NCI-H446 (cell line): ENCODE data around the gene AGBL5.
A peak's percentile ranks its signal among the peaks of the same experiment; 100 is the strongest.
"Not testable (repeated sequence)": the region's sequence is repeated elsewhere in the genome, so short reads cannot be mapped to it uniquely, and the experiment has no call there.

ENCODE experiments used
- DNase-seq, 2 experiments: peaks; one replicate each; lab custom pipeline; 2025; lab: John Stamatoyannopoulos, UW

Gene AGBL5

GRCh38 chr2:27051902-27052645 is 606 bp downstream of the AGBL5 start:
- DNase-seq = no peak

GRCh38 chr2:27053321-27053720 is 1.9 kb downstream of the AGBL5 start:
- DNase-seq = no peak

DNA sequence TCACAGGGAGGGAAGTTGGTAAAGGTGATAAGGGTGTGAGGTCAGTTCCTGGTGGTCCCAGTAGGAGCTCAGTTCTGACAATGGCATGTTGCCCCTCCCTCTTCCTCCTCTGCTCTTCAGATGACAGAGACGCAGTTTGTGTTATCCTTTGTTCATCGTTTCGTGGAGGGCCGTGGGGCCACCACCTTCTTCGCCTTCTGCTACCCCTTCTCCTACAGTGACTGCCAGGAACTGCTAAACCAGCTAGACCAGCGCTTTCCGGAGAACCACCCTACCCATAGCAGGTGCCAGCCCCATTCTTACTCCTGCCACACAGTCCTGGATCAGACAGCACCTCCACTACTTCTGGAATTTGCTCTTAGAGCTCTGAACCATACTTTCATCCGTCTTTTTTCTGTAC is 2.3 kb downstream of the AGBL5 start:
- DNase-seq = no peak

- DNase-seq = no peak
Observed at GRCh38 chr2:27054721-27055120, 3.3 kb downstream of the AGBL5 start.

GRCh38 chr2:27057184-27057583 is 5.7 kb downstream of the AGBL5 start:
- no peak for DNase-seq

GRCh38 chr2:27058210-27058609 is 6.7 kb downstream of the AGBL5 start:
- no peak for DNase-seq

DNA sequence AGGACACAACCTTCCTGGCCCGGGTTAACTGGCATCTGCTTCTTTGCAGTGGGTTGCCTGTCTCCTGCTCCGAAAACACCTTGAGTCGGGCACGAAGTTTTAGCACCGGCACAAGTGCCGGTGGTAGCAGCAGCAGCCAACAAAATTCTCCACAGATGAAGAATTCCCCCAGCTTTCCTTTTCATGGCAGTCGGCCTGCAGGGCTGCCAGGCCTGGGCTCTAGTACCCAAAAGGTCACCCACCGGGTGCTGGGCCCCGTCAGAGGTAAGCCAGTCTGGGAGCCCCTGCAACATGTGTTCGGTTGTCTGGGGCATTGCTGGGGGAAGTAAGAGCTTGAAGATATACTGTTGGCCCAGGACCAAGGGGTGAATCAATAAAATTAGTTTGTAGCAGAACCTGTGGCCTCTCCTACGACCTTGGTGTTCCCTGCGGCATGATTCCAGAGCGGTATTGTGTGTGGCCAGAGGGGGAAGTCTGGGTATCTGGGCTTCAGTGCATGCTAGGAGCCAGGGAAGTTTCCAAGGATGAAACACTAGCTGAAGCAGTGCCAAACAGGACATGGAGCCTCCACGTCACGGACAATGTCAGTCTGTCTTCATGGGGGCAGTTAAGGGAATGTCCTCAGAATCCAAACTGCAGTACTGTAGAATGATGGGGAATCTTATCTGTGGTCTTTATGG is 7.8 kb downstream of the AGBL5 start:
- no peak for DNase-seq

- no peak for DNase-seq
Observed at GRCh38 chr2:27060323-27060722, 8.9 kb downstream of the AGBL5 start.

DNA sequence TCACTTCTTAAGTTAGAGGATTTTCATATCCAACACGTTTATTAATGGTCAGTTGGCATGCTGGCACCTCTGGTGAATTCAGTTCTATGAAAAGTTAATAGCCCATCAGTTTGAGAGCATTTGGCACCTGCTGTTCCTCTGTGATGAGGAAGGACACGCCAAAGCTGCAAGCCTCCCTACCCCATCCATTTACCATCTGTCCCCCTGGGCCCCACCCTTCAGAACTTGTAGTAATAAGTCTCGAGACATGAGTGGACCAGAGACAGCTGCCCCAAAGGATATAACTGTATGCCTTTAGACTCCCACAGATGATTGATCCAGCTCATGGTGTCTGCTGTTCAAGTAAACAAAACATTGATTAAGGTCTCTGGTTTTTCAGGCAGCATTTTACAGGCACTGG is 13.7 kb downstream of the AGBL5 start:
- no peak for DNase-seq

DNA sequence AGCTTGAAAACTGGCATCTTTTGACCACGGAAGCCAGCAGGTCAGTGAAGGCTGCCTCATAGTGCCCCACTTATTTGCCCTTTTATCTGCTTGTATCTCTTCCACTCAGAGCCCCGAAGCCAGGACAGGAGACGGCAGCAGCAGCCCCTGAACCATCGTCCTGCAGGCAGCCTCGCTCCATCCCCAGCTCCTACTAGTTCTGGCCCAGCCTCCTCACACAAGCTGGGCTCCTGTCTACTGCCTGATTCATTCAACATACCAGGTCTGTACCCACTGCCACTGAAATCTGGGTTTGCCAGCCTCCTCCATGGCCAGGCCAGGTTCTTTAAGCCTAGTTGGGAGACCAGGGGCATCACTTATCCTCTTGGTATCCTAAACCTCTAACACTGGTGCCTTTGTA is 15.9 kb downstream of the AGBL5 start:
- no peak for DNase-seq

GRCh38 chr2:27069436-27069835 is 18.0 kb downstream of the AGBL5 start:
- no peak for DNase-seq

- no peak for DNase-seq
Observed at GRCh38 chr2:27069961-27070618, 18.6 kb downstream of the AGBL5 start.

DNA sequence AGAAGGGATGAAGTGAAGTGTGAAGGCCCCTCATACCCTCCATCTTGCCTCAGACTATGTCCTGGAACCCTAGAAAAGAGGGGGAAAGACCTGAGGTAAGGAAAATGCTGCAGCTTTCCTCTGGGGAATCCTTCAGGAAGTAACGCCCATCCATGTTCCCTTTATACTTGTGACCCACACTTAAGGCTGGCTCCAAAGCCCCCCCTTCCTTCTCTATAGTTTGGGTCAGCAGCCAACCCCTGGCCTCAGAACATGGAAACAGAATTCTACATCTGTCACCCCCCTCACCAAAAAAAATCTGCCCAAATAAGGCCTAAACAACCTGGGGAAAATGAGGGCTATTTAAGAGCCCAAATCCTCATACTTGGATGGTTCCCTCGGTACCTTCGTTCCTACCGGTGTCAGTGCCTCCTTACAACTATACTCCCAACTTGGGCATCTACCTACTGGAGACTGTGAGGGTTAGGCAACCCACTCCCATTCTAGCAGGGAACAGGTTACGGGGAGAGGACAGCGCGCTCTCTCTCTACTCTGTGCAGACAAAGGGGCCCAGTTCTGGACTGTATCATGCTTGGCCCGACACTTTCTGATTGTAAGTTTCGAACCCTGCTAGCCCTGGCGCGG is 19.3 kb downstream of the AGBL5 start:
- DNase-seq = no peak

GRCh38 chr2:27071277-27071989 is 20.0 kb downstream of the AGBL5 start, which contains the start of gene OST4:
TSS of gene OST4 (minus strand) at chr2:27071654.
- DNase-seq = peak; percentile 70 to 95

DNA sequence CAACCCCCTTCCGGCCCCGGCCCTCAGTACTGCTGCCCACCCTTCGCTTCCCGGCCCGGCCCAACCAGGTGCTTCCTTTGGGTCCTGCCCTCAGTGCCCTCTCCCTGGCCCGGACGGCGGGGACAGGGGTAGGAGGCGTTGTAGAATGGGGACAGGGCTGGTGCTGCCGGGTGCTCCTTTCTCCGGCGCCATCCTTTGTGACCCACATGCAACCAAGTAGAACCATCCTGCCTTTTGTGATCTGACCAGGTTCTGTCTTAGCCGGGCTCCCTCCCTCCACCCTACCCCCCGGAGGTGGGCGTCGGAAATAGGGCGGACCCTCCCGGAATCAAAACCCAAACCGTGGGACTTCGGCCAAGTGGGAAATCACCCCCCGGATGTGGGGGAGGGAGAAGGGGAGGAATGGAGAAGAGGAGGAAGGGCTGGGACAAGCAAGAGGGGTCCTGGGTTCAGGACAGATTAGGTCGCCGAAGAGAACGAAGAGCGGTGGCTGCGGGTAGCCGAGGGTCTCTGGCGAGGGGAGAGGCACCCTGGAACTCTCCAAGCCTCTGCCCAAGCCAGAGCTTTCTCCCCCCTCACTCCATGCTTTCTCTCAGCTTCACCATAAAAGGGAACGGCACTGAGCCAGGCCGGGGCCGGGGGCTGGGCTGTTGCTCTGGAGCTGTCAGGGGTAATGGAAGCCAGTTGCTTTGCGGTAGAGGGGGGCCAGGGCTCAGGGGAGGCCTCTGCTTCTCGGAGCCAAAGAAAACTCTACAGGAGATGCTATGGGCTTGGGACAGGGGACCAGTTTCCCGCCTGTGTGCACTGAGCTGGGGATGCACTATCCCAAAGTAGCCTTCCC is 20.7 kb downstream of the AGBL5 start:
- peak; percentile 23 to 52 for DNase-seq

DNA sequence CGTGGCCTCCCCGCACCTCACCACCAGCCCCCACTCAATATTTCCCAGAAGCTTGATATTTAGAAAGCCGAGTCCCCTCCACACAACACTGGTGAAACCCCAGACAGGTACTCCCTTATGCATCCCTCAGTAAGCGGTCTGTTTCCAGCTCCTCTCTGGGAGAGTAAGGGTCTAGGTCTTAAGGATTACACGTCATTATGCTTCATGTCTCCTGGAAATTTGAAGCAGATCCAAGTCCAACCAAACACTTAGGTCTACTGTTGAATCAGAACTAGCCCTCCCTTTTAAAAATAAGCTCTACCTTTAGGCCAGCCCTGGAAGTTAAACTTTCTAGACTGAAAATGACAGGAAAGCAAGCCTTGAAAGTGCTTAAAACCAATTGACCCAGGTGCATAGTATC is 21.5 kb downstream of the AGBL5 start:
- no peak for DNase-seq

GRCh38 chr2:27073782-27074181 is 22.3 kb downstream of the AGBL5 start:
- DNase-seq = no peak

- peak; percentile 31 to 67 for DNase-seq
Observed at GRCh38 chr2:27074738-27075565, 23.5 kb downstream of the AGBL5 start.

- not testable (repeated sequence) for DNase-seq
Observed at GRCh38 chr2:27075566-27075871, 24.1 kb downstream of the AGBL5 start.

DNA sequence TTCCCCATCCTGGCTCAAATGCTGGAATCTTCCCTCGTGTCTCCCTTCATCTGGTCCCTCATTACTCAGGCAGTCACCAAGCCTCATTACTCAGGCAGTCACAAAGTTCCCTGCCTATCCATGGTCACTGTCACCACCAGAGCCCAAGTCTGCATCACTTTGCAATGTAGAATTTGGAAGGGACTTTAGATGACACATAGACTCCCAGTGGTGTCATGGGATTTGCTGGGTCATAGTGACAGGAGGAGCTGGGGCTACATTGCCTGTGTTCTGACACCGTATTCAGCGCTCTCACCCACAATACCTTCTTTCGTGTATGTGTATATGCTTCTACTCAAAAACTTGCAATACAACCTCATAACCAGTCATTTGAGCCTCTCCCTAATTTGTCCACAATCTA is 24.9 kb downstream of the AGBL5 start:
- no peak for DNase-seq
